Keratinocyte (primary cell): ENCODE data around the gene KCNF1. TPM values are rescaled to one million over a fixed set of nuclear protein-coding genes. Genes with fewer than 3 reads are reported as not detected.

Experiments
- DNase-seq: peaks from one replicate; pipeline ENCODE4 v3.0.0-alpha.2; 2011; ENCODE audit warnings: low read depth, missing footprints, low spot score
- FAIRE-seq: peaks from 2 replicates; lab custom pipeline; 2011; peaks lifted over from hg19 to GRCh38; lab: Jason Lieb, UNC
- H2AFZ ChIP-seq: 2 replicates; pipeline ENCODE4 v1.6.0; 2012; ENCODE audit warnings: low read length, control low read depth, inconsistent platforms; ENCODE audit not compliant: control insufficient read depth
- H3K27ac ChIP-seq: 2 replicates; pipeline ENCODE4 v1.5.1; 2011; ENCODE audit warnings: low read length; ENCODE audit not compliant: control insufficient read depth, insufficient read depth
- H3K27me3 ChIP-seq: 3 replicates; pipeline ENCODE4 v1.6.0; 2011; ENCODE audit warnings: low read length; ENCODE audit not compliant: control insufficient read depth, insufficient read depth; ENCODE audit errors: extremely low read depth
- H3K36me3 ChIP-seq, 2 experiments: 2 replicates in 1 of 2; 3 replicates in 1 of 2; pipeline ENCODE4 v1.5.1; 2011; ENCODE audit warnings: low read length in 2 of 2, mild to moderate bottlenecking in 1 of 2; ENCODE audit not compliant: control insufficient read depth in 2 of 2, insufficient read depth in 2 of 2; ENCODE audit errors: extremely low read depth in 1 of 2
- H3K4me1 ChIP-seq: 3 replicates; pipeline ENCODE4 v1.5.1; 2011; ENCODE audit warnings: low read length; ENCODE audit not compliant: control insufficient read depth, insufficient read depth; ENCODE audit errors: extremely low read depth
- H3K4me2 ChIP-seq: 3 replicates; pipeline ENCODE4 v1.6.0; 2011; ENCODE audit warnings: low read depth, low read length; ENCODE audit not compliant: control insufficient read depth, insufficient read depth; ENCODE audit errors: extremely low read depth
- H3K4me3 ChIP-seq, 3 experiments: fragments of 200-600 bp in 1 of 3; sonication (generic) in 1 of 3; 2 replicates in 2 of 3; 3 replicates in 1 of 3; pipeline ENCODE4 v1.5.1; 2011 to 2016; ENCODE audit warnings: low read length in 3 of 3, mild to moderate bottlenecking in 3 of 3, control low read depth in 2 of 3, inconsistent platforms in 1 of 3, low read depth in 1 of 3, mixed read lengths in 1 of 3, mixed run types in 1 of 3, moderate library complexity in 1 of 3; ENCODE audit not compliant: control insufficient read depth in 2 of 3, insufficient read depth in 2 of 3; ENCODE audit errors: extremely low read depth in 1 of 3
- H3K79me2 ChIP-seq: 2 replicates; pipeline ENCODE4 v1.6.0; 2012; ENCODE audit warnings: low read length; ENCODE audit not compliant: control insufficient read depth, insufficient read depth
- H3K9ac ChIP-seq: 3 replicates; pipeline ENCODE4 v1.6.0; 2011; ENCODE audit warnings: low read length; ENCODE audit not compliant: control insufficient read depth, insufficient read depth; ENCODE audit errors: extremely low read depth
- H3K9me1 ChIP-seq: 3 replicates; pipeline ENCODE4 v1.6.0; 2011; ENCODE audit warnings: low read length; ENCODE audit not compliant: control insufficient read depth, insufficient read depth; ENCODE audit errors: extremely low read depth
- H3K9me3 ChIP-seq: 2 replicates; pipeline ENCODE4 v1.5.1; 2012; ENCODE audit warnings: low read depth, low read length; ENCODE audit not compliant: control insufficient read depth
- H4K20me1 ChIP-seq: 3 replicates; pipeline ENCODE4 v1.6.0; 2011; ENCODE audit warnings: low read length; ENCODE audit not compliant: control insufficient read depth, insufficient read depth; ENCODE audit errors: extremely low read depth
- CTCF ChIP-seq, 3 experiments: IDR thresholded peaks in 1 of 3; conservative IDR thresholded peaks in 1 of 3; optimal IDR thresholded peaks in 1 of 3; 2 replicates in 2 of 3; 3 replicates in 1 of 3; pipeline versions ENCODE3 to v1.5.1; 2011; ENCODE audit warnings: low read length in 3 of 3, mild to moderate bottlenecking in 3 of 3, moderate library complexity in 2 of 3, control low read depth in 1 of 3, inconsistent platforms in 1 of 3; ENCODE audit not compliant: insufficient read depth in 2 of 3; ENCODE audit errors: extremely low read depth in 1 of 3
- EZH2 ChIP-seq: IDR thresholded peaks from one replicate; pipeline ENCODE4 v1.6.1; 2012; ENCODE audit warnings: inconsistent platforms, mild to moderate bottlenecking, low read length, moderate library complexity
- dilution Hi-C: fragments of 300-500 bp; cut with MboI; formaldehyde crosslinking; loops from one replicate; pipeline ENCODE4 v1.7.0; 2020; ENCODE audit warnings: low sequenced_read_pairs; ENCODE audit not compliant: extremely low pct_ligation_motif_present
- polyA plus RNA-seq, 5 experiments: library from polyadenylated mRNA; depleted of rRNA in 3 of 5; stranded (reverse) in 3 of 5; stranded (forward) in 1 of 5; unstranded in 1 of 5; fragments of >200 nt; gene quantifications; 1 replicate in 1 of 5; 2 replicates in 3 of 5; 3 replicates in 1 of 5; pipeline versions ENCODE4 v1.2.1 to v1.2.3, GENCODE V29; 2011 to 2012; ENCODE audit warnings: missing spikeins in 2 of 5, low read depth in 1 of 5, low replicate concordance in 1 of 5

The KCNF1 gene
- polyA plus RNA-seq, 1 donor (not counting 4 experiments of a cell fraction or from before 2014, with no cell fraction given): 0.05 TPM

- DNase-seq: no peak
- no peak overlapping the region for H3K9ac ChIP-seq
- H2AFZ ChIP-seq: no peak overlapping the region
- H4K20me1 ChIP-seq: no peaks in the 10 kb centered on the region
- dilution Hi-C loops: no loop called here
- H3K4me2 ChIP-seq: no peak overlapping the region
- no peaks in the 10 kb centered on the region for H3K9me3 ChIP-seq
- no peaks in the 10 kb centered on the region for H3K9me1 ChIP-seq
- H3K27me3 ChIP-seq: peaks cover 7% of the 10 kb centered on the region
- no peaks in the 10 kb centered on the region for H3K79me2 ChIP-seq
- H3K27ac ChIP-seq: no peak overlapping the region
- H3K4me3 ChIP-seq: no peak overlapping the region
- TF ChIP-seq EZH2: no peak
- TF ChIP-seq CTCF (optimal IDR thresholded peaks at IDR 0.05 in 1 of 3, IDR thresholded peaks at IDR 0.05 in 1 of 3, conservative IDR thresholded peaks at IDR 0.05 in 1 of 3; ENCODE audit: extremely low read depth in 1 of 3, insufficient read depth in 2 of 3, low read length in 3 of 3): no peak
- no peak for FAIRE-seq
- no peaks in the 10 kb centered on the region for H3K4me1 ChIP-seq
- no peaks in the 10 kb centered on the region for H3K36me3 ChIP-seq
Observed at GRCh38 chr2:10883801-10884478, 27.8 kb upstream of the KCNF1 start.

GRCh38 chr2:10884574-10884975, 27.2 kb upstream of the KCNF1 start:
- DNase-seq (no peak), FAIRE-seq (no peak)
- no peak overlapping the region for H2AFZ ChIP-seq
- no peak overlapping the region for H3K4me2 ChIP-seq
- H3K79me2 ChIP-seq: no peaks in the 10 kb centered on the region
- no peaks in the 10 kb centered on the region for H3K36me3 ChIP-seq
- no peak overlapping the region for H3K4me3 ChIP-seq
- H3K9me3 ChIP-seq: no peaks in the 10 kb centered on the region
- dilution Hi-C loops: no loop called here
- H3K27me3 ChIP-seq: peaks cover 7% of the 10 kb centered on the region
- H3K9me1 ChIP-seq: no peaks in the 10 kb centered on the region
- TF ChIP-seq CTCF (optimal IDR thresholded peaks at IDR 0.05 in 1 of 3, IDR thresholded peaks at IDR 0.05 in 1 of 3, conservative IDR thresholded peaks at IDR 0.05 in 1 of 3; ENCODE audit: extremely low read depth in 1 of 3, insufficient read depth in 2 of 3, low read length in 3 of 3) (no peak), EZH2 (no peak)
- H3K9ac ChIP-seq: no peak overlapping the region
- H3K4me1 ChIP-seq: no peaks in the 10 kb centered on the region
- no peaks in the 10 kb centered on the region for H4K20me1 ChIP-seq
- H3K27ac ChIP-seq: no peak overlapping the region
